HUES64 (cell line): ENCODE results near the gene PCID2.
"Not testable (repeated sequence)": the region's sequence is repeated elsewhere in the genome, so short reads cannot be mapped to it uniquely, and the experiment has no call there.

Source experiments
- H3K27ac ChIP-seq: 2 replicates; pipeline ENCODE4 v1.7.0; 2013; ENCODE audit warnings: low read depth, low read length, inconsistent platforms
- H3K27me3 ChIP-seq: 2 replicates; pipeline ENCODE4 v1.6.1; 2013; ENCODE audit warnings: mild to moderate bottlenecking, low read length; ENCODE audit not compliant: insufficient read depth
- H3K36me3 ChIP-seq: 2 replicates; pipeline ENCODE4 v1.6.1; 2013; ENCODE audit warnings: mild to moderate bottlenecking, low read length; ENCODE audit not compliant: insufficient read depth
- H3K4me1 ChIP-seq: 2 replicates; pipeline ENCODE4 v1.6.1; 2013; ENCODE audit warnings: mild to moderate bottlenecking, low read length, moderate library complexity; ENCODE audit not compliant: insufficient read depth
- H3K4me3 ChIP-seq: 2 replicates; pipeline ENCODE4 v1.5.1; 2013; ENCODE audit warnings: mild to moderate bottlenecking, low read length, moderate library complexity
- H3K9ac ChIP-seq: 2 replicates; pipeline ENCODE4 v1.6.1; 2013; ENCODE audit warnings: mild to moderate bottlenecking, low read depth, low read length
- H3K9me3 ChIP-seq: 2 replicates; pipeline ENCODE4 v1.6.1; 2013; ENCODE audit warnings: low read depth, low read length; ENCODE audit not compliant: insufficient read depth
- WGBS: fragments of 150-250, 120-280 bp; methylation state at CpG from one replicate; pipeline ENCODE4 v1.1.7; 2013; ENCODE audit warnings: missing lambda C conversion rate; 5-methylcytosine and 5-hydroxymethylcytosine counted together

The PCID2 gene

DNA sequence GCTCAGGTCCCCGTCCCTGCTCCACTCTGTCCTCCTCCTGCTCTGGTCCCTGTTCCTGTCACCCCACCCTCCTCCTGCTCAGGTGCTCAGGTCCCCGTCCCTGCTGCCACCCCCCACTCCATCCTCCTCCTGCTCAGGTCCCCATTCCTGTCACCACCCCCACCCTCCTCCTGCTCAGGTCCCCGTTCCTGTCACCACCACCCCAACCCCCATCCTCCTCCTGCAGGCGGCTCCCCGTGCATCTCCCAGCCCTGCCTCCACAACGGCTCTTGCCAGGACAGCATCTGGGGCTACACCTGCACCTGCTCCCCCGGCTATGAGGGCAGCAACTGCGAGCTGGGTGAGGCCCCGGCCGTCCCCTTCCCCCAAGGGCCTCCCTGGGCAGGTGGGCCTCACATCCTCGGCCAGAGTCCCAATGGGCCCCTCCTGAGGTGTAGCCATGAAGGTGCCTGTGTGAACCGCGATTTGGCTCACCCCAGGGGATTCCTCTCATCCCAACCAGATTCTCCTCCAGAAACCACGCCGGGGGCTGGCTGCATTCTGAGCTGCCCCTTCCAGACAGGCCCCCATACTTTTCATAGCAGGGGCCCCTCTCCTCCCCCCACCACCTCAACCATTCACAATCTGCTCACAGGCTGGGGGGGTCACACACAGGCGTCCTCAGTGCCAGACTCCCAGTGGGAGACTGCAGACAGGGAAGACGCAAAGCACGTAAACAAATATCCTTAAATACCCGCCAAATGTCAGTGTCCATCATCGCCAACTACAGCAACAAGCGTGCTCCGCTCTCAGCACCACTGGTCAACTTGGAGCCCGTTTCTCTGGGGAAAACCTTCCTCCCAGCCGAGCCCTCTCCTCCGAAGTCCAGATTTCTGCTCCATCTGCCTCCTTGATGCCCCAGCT lies 45.4 kb downstream of the PCID2 start:
- Histone ChIP-seq H3K9me3 (no peaks in the 10 kb centered on the region), H3K27ac (no peak overlapping the region), H3K36me3 (peaks cover 10% of the 10 kb centered on the region), H3K4me3 (no peak overlapping the region), H3K9ac (no peak overlapping the region), H3K4me1 (peaks cover 9% of the 10 kb centered on the region; the same call in 1 of the 2 replicates), H3K27me3 (no peaks in the 10 kb centered on the region)
- 42% methylated on average over 25 of the region's 25 CpGs for WGBS

DNA sequence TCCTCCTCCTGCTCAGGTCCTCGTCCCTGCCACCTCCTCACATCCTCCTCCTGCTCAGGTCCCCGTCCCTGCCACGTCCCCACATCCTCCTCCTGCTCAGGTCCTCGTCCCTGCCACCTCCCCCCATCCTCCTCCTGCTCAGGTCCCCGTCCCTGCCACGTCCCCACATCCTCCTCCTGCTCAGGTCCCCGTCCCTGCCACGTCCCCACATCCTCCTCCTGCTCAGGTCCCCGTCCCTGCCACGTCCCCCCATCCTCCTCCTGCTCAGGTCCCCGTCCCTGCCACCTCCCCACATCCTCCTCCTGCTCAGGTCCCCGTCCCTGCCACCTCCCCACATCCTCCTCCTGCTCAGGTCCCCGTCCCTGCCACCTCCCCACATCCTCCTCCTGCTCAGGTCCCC lies 46.5 kb downstream of the PCID2 start:
- not testable (repeated sequence) for H3K4me3 ChIP-seq, H3K27ac ChIP-seq, H3K4me1 ChIP-seq, H3K9ac ChIP-seq, H3K36me3 ChIP-seq, H3K9me3 ChIP-seq, H3K27me3 ChIP-seq
- WGBS = 33% methylated on average over 6 of the region's 13 CpGs

DNA sequence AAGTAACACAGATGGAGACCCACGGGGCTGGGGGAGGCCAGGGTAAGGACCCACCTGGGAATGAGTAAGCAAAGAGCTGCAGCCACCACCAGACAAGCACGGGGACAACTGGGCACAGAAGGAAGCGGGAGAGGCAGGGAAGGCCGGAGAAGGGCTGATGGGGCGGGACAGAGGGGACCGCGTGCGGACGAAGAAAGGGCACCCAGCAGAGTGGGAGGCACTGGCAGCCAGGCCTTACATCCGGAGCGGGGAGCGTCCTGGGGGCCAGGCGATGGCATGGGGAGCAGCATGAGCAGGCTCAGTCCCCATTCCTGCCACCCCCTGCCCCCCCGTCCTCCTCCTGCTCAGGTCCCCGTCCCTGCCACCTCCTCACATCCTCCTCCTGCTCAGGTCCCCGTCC lies 47.0 kb downstream of the PCID2 start:
- WGBS = 22% methylated on average over 16 of the region's 16 CpGs
- H3K36me3 ChIP-seq = no peaks in the 10 kb centered on the region
- no peak overlapping the region for H3K9ac ChIP-seq
- H3K27ac ChIP-seq = no peak overlapping the region
- H3K4me1 ChIP-seq = peaks cover 9% of the 10 kb centered on the region; the same call in 1 of the 2 replicates
- H3K9me3 ChIP-seq = no peaks in the 10 kb centered on the region
- H3K4me3 ChIP-seq = no peak overlapping the region
- H3K27me3 ChIP-seq = no peaks in the 10 kb centered on the region

DNA sequence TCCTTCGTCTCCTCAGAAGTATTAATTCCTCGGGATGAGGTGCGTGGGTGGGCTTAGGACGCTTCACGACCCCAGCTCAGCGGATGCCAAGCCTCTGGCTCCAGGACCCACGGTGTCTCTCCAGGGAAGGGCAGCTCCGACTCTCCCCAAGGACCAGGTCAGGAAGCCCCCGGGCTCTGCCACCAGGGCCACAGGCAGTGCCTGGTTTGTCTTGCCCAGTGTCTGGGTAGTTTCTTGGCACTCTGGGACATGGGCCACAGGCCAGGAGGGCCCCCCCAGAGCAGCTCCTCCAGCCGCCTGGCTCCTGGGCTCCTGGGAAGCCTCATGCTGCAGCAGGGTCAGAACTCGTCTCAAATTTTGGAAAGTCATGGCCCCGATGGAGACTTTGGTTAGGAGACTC lies 47.5 kb downstream of the PCID2 start:
- Histone ChIP-seq H3K9ac (no peak overlapping the region), H3K27me3 (no peaks in the 10 kb centered on the region), H3K36me3 (no peaks in the 10 kb centered on the region), H3K27ac (no peak overlapping the region), H3K9me3 (no peaks in the 10 kb centered on the region), H3K4me3 (no peak overlapping the region), H3K4me1 (peaks cover 9% of the 10 kb centered on the region; the same call in 1 of the 2 replicates)
- 81% methylated on average over 12 of the region's 12 CpGs for WGBS

DNA sequence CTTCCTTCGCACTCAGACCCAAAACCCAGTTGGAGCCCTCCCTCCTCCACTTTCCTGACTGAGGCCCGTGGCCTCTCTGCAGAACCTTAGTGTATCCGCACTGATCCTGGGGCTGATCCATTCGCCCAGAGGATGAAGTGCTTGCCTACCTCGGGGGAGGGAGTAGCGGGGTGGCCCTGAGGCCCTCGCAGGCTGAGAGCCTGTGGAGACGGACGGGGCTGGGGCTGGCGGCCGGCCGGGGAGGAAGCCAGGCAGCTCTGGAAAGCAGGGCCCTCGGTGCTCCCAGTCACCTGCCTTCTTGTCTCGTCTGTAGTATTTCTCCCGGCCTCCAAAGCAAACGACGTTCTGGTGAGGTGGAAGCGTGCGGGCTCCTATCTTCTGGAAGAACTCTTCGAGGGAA lies 48.8 kb downstream of the PCID2 start:
- Histone ChIP-seq H3K27me3 (no peaks in the 10 kb centered on the region), H3K36me3 (no peaks in the 10 kb centered on the region), H3K9ac (no peak overlapping the region), H3K4me3 (no peak overlapping the region), H3K9me3 (no peaks in the 10 kb centered on the region), H3K27ac (no peak overlapping the region), H3K4me1 (peaks cover 10% of the 10 kb centered on the region; the same call in 1 of the 2 replicates)
- 82% methylated on average over 20 of the region's 20 CpGs for WGBS

DNA sequence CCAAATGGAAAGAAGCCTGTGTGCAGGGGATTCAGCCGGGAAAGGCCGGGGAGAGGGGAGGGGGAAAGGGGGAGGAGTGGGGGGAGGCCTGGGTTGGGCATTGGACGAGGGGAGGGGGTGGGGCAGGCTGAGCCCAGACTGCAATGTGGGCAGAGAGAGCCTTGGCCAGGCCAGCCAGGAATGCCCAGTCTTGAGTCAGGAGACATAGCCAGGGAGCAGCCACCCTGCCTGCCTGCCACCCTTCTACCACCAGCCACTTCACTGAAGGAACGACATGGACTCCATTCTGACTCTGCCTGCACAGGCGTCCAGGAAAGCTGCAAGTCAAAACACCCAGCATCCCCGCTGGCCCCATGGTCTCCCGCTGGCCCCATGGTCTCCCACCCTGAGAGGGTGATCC lies 49.5 kb downstream of the PCID2 start:
- no peaks in the 10 kb centered on the region for H3K27me3 ChIP-seq
- no peak overlapping the region for H3K4me3 ChIP-seq
- no peak overlapping the region for H3K9ac ChIP-seq
- H3K9me3 ChIP-seq = no peaks in the 10 kb centered on the region
- WGBS = 69% methylated on average over 7 of the region's 7 CpGs
- H3K36me3 ChIP-seq = no peaks in the 10 kb centered on the region
- no peak overlapping the region for H3K27ac ChIP-seq
- peaks cover 14% of the 10 kb centered on the region; the same call in 1 of the 2 replicates for H3K4me1 ChIP-seq

DNA sequence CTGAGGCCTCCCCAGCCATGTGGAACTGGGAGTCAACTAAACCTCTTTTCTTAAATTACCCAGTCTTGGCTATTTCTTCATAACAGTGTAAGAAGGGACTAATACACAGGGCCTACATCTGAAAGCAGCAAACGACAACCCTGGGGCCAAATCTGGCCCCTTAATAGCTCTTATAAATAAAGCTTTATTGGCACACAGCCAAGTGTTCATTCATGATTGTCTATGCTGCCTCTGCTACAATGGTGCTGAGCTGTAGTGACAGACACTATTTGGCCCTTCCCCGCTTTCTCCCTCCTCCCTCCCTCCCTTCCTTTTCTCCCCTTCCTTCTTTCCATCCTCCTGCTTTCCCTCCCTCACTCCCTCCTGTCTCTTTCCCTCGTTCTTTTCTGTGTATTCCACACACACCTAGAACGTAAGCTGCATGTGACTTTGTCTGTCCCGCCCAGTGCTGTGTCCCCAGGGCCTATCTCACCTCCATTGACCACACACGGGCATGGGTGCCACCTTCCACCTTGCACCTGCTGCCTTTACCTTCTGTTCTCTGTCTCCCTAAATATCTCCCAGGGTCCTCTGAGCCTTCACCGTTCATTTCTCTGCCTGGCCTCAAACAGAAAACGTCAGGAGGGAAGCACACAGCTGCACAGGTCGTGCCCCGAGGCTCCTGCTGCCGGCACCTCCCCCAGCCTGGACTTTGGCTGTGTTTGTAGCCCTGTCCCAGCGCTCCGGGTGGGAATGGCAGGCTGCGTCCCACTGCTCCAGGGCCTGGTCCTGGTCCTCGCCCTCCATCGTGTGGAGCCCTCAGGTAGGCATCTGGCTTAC lies 50.3 kb downstream of the PCID2 start, which contains the start of gene PROZ:
Gene PROZ (plus strand): TSS at position 720 of the 819 bp plus-strand sequence. CDS start 13 bp downstream, at position 733.
- H3K36me3 ChIP-seq = no peaks in the 10 kb centered on the region
- WGBS = 62% methylated on average over 16 of the region's 16 CpGs
- no peak within 1 kb of the TSS for H3K4me3 ChIP-seq
- H3K27me3 ChIP-seq = peaks cover 7% of the 10 kb centered on the region
- no peaks in the 10 kb centered on the region for H3K9me3 ChIP-seq
- H3K27ac ChIP-seq = no peak within 1 kb of the TSS
- peaks cover 15% of the 10 kb centered on the region; the same call in 1 of the 2 replicates for H3K4me1 ChIP-seq
- H3K9ac ChIP-seq = 0 out of 2 replicates have a peak within 1 kb of the TSS, but pooled peaks have one; percentile 10

DNA sequence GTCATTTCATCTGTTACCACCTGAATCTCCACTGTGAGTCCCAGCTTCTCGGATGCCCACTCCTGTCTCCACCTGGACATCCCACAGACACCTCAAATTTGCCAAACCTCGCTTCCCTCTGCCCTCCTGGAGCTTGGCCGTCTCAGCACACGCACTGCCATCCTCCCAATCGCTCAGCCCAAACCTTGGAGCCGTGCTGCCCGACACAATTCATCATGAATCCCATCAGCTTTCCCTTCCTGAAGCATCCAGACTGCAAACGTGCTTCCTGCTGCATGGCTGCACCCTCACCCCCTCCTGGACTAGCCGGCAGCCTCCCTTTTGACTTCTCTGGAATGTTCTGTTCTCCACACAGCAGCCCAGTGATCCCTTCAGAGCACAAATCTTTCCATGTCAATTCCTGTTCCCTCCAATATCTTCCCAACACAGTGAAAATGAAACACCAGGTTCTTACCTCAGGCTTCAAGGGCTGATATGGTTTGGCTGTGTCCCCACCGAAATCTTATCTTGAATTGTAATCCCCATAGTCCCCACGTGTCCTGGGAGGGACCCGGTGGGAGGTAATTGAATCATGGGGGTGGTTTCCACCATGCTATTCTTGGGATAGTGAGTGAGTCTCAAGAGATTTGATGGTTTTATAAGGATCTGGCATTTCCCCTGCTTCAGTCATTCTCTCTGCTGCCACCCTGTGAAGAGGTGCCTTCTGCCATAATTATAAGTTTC lies 51.1 kb downstream of the PCID2 start:
- 78% methylated on average over 12 of the region's 12 CpGs for WGBS
- Histone ChIP-seq H3K36me3 (no peaks in the 10 kb centered on the region), H3K9ac (no peak overlapping the region), H3K9me3 (no peaks in the 10 kb centered on the region), H3K27me3 (peaks cover 15% of the 10 kb centered on the region), H3K27ac (no peak overlapping the region), H3K4me1 (peaks cover 15% of the 10 kb centered on the region; the same call in 1 of the 2 replicates), H3K4me3 (no peak overlapping the region)

DNA sequence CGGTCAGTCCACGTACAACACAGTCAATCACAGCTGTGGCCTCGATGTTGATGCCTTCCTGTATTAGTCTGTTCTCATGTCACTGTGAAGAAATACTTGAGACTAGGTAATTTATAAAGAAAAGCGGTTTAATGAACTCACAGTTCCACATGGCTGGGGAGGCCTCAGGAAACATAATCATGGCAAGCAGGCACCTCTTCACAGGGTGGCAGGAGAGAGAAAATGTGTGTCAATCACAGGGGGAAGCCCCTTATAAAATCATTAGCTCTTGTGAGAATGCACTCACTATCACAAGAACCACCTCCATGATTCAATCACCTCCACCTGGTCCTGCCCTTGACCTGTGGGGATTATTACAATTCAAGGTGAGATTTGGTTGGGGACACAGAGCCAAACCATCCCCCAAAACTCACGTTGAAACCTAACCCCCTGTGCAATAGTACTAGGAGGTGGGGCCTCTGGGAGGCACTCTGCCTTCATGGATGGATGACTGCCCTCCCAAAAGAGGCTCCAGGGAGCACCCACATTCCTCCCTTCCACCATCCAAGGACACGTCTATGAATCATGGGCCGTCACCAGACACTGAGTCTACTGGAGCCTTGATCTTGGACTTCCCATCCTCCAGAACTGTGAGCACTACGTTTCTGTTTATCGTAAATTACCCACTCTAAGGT lies 52.4 kb downstream of the PCID2 start:
- Histone ChIP-seq H3K4me3 (no peak overlapping the region), H3K9me3 (no peaks in the 10 kb centered on the region), H3K36me3 (no peaks in the 10 kb centered on the region), H3K27me3 (peaks cover 24% of the 10 kb centered on the region), H3K27ac (no peak overlapping the region), H3K4me1 (peaks cover 17% of the 10 kb centered on the region; the same call in 1 of the 2 replicates), H3K9ac (no peak overlapping the region)
- 94% methylated on average over 8 of the region's 9 CpGs for WGBS

DNA sequence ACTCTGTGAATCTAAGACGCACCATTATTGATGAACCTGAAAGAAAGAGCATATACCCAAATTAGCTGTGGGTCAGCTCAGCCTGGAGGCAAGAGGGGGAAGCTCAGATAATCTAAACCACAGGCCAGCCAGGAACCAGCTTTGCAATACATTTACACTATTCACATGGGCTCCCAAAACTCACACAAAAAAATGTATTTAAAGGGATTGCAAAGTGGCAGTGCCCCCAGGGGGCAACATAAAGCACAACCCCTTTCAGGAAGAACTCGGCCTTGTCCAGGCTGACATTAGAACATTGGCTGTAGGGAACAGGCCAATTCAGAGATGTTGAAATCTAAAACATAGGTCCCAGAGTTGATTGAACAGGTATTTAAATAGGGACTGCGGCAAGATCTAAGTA lies 53.3 kb downstream of the PCID2 start:
- Histone ChIP-seq H3K27ac (no peak overlapping the region), H3K27me3 (peaks cover 24% of the 10 kb centered on the region), H3K36me3 (no peaks in the 10 kb centered on the region)

More for the DNA sequence above, 53.3 kb downstream of the PCID2 start:
- Histone ChIP-seq H3K4me1 (peaks cover 17% of the 10 kb centered on the region; the same call in 1 of the 2 replicates), H3K9ac (no peak overlapping the region), H3K9me3 (no peaks in the 10 kb centered on the region), H3K4me3 (no peak overlapping the region)
- WGBS = 91% methylated on average over 3 of the region's 3 CpGs
